M059J (cell line): ENCODE results near the gene POU3F1. TPM values are rescaled to one million over a fixed set of nuclear protein-coding genes. Genes with fewer than 3 reads are reported as not detected.

Experiments
- DNase-seq: peaks from one replicate; pipeline ENCODE4 v3.0.0-alpha.2; 2012; ENCODE audit warnings: low read depth
- total RNA-seq: library from RNA; depleted of rRNA; stranded (reverse); fragments of >200 nt; shearing (Covaris generic); gene quantifications from 2 replicates; pipeline ENCODE4 v1.2.3, GENCODE V29; 2014; rRNA removed

POU3F1 gene
- total RNA-seq = not detected in 2 replicates

DNA sequence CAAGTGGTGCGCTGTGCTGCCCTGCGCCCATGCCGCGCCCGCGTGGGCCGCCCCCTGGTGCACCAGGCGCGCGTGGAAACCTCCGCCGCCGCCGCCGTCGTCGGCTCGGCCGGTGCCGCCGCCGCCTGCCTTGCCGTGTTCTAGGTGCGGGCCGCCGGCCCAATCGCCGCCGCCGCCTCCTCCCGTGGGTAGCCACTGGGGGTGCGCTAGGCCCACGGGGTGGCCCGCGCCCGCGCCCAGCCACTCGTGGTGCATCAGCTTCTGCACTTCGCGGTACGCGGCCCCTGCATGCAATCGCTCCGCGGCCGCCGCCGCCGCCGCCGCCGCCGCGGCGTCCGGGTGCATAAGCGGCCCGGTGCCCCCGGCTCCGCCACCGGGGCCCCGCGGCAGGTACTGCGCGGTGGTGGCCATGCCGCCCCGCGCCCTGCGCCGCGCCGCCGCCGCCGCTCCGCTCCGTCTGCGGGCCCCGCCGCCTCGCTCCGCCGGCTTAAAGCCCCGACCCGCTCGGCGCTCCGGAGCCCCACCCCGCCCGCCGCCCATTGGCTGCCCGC, at the start of gene POU3F1:
POU3F1 (minus strand) TSS at position 461 of the 551 bp plus-strand sequence; CDS start at position 411, 50 bp downstream.
- no peak for DNase-seq

DNA sequence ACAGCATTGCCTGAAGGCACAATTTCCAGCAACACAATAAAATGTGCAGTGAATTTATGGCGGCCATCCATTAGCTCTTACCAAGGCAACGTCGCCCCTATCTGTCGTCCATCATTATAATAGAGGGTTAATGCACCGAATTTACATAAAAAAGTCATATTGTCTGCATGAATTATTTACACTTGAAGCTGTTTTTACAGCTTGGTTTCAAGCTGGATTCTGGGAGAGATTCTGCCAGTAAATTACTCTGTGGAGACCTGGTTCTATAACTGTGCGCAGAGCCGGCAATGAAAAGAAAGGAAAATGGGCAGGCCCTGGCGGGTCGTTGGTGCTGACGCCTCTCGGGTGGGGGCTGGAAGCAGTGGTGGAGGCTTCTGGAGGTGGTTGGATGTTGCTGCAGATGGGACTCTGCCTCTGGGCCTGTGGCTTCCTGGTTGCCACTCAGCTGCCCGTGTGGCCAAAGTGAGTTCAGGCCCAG, 48.9 kb upstream of the POU3F1 start:
- DNase-seq = no peak

DNA sequence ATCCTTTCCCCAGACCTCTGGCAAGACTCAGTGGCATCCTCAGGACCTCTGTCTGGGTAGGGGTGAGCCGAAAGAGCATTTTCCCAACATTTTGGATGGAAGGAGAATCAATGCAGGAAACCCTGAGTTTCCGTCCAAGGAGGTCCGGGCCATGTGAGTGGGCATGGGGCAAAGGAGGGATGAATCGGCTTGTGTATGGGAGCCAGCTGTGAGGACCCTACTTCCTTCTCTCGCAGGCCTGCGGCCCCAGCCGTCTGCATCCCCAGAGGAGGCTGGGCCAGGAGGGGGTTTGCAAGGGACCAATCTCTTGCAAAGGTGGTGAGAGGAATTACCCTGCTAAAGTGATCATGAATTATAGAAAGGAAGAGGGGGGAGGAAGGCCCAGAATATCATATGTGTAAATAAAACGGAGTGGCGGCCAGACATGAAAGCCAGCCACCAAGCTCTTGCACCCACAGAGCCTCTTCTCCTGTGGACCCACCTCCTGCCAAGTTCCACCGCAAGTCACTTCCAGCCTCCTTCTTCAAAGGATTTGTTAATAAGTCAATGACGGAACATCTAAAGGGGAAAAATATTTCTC, 48.2 kb upstream of the POU3F1 start:
- DNase-seq = no peak

DNA sequence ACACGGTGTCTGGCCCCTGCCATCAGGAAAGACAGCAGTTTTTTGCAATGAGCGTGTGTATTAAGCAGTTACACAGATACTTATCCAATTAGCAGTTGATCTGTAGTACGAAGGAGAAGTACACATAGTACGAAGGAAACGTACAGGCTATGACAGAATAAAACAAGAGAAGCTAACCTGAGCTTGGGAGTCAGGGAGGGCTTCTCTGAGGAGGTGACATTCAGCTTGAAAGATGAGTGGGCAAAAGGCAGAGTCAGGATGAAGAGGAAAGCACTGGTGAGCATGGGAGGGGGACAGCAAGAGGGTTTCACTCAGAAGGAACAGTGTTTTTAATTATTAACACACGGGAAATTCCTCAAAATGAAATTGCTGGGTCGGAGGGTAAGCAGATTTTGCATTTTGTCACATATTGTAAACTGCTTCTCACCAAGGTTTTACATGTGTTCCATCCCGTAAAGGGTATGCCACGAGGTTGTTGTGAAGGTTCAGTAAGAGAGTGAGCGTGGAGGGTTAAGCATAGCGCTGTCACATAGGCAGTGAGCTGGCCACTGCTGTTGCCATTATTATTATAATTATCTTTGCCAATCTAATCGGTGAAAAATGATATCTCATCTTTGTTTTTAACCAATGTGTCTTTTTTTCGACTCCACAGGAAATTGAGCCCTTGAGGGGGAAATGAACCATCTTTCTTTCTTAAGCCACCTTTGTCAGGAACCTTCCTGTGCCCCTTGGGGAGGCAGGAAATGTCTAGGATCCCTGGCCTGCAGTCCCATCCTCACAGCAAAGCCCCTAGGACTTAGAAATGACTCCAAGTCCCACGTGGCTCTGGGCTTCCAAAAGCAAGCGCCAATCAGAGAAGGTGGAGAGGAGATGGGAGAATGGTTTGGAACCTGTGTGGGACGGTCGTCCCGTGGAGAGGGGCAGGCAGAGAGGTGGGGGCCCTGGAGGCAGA, 47.3 kb upstream of the POU3F1 start:
- no peak for DNase-seq

DNA sequence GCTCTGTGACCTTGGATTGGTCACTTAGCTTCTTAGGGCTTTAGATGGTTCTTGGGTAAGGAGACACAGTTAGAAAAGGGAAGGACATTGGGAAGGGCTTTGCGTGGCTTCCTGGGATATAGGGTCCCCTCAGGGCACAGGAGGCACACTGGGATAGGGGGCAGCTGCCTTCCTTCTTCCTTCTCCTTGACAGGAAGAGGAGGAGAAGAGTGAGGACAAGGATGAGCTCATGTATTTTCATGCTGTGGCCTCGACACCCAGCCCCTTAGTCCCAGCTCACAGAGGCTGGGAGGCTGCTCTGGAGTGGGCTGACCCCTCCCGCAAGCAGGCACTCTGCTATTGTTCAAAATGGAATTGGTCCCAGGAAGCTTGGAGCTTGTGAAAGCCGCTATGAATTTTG, 45.7 kb upstream of the POU3F1 start:
- DNase-seq = no peak

DNA sequence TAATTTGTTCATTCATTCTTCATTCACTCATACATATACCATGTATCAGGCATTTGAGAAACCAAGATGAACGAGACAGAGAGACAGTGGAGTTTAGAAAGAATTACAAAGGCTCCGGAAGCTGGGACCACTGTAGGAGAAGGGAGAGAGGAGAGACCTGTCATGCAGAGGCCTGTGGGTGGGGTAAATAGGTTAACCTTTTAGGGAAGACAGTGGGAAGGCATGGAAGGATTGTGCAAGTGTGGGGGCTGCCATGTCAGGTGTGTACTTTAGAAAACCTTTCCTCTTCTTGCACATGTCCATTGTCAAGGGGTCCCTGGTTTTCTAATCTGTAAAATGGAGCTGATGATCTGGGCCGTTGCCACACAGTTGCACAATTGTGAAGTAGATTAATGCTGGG, 44.2 kb upstream of the POU3F1 start:
- no peak for DNase-seq

DNA sequence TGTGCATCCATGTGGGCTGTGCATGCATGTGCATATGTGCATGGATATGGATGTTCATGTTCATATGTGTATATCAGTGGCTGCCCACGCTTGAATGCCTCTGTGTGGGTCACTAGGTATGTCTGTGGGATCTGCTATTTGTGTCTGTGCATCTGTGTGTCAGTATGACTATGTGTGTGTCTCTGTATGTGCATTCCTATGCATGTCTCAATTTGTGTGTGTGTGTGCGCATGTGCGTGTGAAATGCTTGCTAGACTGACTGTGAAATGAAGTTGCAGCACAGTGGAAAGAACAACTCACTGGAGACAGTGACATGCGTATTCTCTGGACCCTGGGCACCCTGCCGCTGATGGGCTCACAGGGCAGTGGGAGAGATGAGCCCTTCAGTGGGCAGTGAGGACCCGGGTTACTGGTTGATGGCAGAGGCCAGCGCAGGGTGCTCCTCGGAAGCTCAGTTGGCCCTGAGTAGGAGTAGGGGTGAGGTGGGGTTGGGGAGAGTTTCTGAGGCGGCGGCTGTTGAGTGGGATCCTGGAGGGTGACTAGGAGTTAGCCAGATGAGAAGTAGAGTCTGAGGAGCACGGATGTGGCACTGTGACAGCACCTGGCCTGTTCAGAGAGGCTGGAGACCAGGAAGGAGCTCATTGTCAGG, 43.2 kb upstream of the POU3F1 start:
- DNase-seq = no peak

DNA sequence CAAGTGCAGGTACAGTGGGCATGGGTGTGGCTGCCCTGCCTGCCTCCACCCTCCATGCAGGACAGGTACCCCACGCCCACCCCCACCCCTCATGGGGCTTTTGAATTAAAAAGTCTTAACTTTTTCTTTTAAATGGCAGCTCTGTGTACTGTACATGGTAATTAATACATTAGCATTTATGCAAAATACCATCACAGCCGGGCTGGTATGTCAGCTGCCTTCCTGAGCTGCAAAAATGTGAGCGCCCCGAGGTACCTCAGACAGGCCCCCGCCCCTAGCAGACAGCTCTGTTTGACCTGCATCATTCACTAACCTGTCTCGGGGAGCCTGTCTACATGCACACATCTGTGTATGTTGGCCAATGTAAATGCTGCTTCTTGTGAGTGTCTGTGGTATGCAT, 42.2 kb upstream of the POU3F1 start:
- DNase-seq = no peak

DNA sequence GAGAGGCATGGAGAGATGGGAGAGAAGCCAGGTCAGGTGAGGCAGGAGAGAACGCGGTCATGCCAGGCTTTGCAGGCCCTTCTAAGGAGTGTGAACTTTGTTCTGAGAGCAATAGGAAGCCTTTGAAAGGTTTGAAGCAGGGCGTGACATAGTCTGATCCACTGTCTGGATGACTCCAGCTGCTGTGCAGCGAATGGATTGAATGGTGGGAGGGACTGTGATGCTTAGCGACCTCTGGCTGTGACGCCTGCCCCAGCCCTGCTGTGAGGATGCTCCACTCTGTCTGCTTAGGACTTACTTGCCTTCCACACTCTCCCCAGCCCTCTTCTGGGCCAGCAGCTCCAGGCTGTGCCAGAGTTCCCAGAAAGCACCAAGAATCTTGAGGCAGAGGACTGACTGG, 41.8 kb upstream of the POU3F1 start:
- DNase-seq = no peak

DNA sequence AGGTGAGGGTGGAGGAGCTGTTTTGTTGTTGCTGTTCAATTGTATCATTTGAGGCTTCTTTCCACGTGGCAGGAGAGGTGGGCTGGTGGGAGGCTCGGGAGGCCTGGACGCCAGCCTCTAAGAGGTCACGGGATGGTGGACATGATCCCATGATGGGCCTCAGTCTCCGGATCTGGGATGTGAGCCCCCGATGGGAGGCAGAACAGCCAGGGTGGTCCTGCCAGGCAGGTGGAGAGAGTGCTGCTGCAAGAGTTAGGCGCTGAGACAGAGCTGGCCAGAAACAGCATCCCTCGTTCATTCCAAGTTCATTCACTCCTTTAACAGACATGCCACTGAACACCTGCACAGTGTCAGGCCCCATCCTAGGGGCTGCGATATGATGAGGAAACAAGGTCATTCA, 41.1 kb upstream of the POU3F1 start:
- DNase-seq = no peak

DNA sequence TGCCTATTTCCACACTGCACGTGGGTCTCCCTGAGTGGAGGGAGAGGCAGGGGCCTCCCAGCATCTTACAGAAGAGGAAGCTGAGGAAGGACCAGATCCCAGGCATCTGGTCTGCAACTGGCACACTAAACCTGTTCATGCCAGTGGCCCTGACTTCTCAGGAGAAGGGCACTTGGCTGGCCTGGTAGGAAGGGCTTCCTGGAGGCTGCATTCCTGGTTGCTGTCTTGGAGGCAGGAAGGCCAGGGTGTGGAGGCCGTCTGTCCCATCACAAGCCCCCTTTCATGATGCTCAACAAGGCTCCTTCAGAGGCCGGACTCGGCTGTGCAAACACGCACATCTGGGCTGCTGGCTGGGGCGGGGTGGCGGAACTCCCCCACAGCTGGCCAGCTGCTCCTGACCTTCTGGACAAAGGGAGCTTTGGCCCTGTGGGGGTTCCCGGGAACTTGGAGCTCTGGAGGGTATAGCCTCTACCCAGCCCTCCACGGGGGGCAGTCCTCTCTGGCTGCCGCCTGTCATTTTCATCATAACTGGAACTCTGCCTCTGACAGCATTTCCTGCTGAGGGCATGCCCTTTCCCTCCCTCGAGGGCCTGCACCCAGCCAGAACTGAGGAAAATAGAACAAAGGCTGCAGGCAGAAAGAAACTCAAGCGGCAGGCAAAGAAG, 39.2 kb upstream of the POU3F1 start:
- DNase-seq = no peak

DNA sequence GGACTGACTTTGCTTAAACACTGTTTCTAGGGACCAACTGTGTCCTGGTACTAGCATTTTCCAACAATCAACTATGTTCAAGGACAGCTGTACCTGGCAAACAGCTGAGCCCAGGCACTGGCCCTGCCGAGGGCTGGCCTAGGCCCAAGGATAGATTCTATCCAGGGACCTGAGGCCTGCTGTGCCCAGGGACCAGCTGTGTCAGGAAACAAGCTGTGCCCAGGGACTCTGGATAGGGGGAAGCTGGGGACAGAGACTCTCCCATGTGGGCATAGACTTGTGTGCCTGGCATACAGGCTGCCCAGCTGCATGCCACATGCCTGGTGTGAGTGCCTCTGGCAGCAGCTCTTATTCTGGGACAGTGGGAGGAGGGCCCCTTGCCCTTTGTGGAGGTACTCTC, 38.1 kb upstream of the POU3F1 start:
- DNase-seq = no peak

DNA sequence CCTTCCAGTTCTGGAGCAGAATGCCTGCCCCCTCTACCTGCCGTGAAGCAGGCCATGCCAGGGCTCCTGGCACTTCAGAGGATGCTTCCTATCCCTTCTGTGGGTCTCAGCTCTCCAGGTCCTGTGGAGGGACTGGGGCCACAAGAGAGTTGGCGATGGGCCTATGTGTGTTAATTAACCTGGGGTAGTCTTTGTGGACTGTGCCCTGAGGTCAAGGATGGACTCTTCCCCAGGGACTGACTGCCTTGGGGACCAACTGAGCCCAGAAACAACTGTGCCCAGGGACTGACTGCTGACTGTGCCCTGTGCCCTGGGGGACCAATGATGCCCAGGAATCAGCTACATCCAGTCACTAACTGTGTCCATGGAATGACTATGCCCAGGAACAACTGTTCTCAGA, 37.5 kb upstream of the POU3F1 start:
- no peak for DNase-seq

DNA sequence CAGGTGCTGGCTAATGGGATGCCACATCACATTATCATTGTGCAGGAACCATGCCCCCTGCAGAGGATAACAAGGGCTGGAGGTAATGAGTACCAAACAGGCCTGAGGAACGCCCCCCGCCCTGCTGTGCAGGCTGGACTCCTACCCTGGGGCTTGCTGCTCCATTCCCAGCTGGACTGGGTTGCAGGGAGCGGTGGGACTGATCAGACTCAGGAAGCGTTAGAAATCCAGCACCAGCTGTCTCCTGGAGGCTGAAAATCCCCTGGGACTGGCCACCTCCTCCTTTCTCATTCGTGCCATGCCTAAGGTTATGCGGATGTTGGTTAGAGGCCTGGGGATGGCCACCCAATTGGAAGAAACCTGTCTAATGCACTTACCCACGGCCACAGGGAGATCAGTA, 36.9 kb upstream of the POU3F1 start:
- DNase-seq = no peak

DNA sequence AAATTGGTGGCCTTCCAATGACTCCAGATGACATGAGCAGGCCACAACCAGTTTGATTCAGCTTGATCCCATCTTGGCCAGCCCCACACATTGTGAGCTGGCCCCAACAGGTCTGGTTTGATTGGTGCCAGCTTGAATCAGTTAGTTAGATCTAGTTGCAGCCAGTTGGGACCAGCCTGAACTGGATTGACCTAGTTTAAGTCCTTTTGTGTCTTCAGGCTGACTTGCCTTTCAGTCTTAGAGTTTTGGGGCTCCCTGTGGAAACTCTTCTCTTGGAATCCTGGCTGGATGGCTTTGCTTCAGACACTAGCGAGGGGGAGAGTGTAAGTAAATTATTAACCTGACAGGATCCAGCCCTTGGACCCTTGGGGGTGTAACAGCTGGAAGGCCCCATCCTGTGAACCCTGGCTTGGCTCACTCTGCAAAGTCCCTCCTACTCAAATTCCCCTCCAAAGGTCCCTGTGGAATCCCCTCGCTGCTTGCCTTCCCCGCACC, 36.2 kb upstream of the POU3F1 start:
- DNase-seq = no peak

DNA sequence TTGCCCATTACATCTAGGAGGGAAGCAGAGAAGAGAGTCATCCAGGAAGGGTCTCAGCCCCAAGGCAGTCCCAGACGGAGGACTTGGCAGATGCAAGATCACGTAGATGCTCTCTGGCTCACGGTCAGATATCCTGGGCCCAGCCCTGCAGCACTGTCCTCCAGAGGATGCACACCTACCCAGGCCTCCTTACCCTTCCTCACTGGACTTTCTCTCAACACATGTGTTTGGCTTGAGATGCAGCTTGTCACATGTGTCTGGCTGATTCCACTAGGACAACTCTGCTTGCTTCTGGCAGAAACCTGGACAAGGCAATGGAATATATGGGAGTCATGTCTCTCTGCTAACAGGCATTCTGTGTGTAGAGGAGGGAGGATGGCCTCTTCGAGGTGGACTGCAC, 32.4 kb upstream of the POU3F1 start:
- DNase-seq = no peak

DNA sequence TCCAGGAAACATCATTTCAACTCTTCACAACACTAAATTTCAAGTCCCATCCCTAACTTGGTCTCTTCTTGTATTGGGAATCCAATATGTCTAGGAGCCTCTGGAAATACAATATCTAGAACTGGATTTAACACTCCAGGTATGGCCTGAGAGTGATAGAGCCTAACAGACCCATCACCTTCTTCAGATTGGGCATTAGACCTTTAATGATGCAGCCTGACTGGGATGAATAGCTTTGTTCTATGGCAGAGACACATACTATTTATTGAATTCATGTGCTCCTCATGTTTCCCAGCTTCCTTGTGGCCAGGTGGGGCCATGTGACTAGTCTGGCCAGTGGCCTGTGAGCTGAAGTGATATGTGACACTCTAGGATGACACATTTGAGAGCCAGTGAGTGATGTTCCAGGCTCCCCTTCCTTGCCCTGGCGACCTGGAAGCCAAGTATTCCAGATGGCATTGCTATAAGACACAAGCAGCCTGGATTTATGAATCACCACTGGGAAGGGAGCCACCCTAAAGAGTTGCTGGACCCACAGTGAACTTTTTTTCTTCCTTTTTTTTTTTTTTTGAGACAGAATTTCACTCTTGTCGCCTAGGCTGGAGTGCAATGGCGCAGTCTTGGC, 31.0 kb upstream of the POU3F1 start:
- peak; percentile 43 for DNase-seq

DNA sequence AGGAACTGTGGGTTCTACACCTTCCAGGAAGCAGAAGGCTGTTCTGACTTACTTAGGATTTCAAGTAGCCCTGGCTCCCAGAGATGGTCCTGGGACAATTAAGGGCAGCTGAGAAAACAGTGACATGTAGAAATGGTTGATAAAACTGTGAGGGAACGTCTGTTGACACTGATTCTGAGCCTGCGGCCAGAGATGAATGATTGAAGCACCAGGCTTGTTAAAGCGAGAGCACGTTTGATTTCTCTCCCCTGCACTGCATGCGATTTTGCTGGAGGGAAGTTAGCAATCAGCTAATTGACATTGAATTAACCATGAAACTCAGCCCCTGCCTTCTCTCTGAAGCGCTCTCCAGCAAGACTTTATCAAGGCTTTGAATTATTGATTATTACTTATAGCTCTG, 29.9 kb upstream of the POU3F1 start:
- DNase-seq = no peak

DNA sequence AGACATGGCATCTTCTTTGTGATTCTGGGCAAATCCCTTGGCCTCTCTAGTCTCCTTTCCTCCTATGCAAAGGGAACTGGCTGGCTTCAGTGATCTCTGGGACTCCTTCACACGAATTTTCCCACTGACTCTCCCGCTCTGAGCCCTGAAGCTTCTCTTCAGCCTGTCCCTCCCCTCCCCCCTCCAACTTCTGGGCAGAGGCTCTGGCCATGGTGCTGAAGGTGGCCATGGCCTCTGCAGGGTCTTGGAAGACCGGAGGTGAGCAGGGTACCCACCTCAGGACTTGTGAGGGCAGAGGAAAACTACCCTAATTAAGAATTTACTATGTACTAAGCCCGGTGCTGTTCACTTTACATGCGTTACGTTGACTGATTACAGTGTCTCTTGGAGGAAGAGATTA, 29.4 kb upstream of the POU3F1 start:
- peak; percentile 25 for DNase-seq

DNA sequence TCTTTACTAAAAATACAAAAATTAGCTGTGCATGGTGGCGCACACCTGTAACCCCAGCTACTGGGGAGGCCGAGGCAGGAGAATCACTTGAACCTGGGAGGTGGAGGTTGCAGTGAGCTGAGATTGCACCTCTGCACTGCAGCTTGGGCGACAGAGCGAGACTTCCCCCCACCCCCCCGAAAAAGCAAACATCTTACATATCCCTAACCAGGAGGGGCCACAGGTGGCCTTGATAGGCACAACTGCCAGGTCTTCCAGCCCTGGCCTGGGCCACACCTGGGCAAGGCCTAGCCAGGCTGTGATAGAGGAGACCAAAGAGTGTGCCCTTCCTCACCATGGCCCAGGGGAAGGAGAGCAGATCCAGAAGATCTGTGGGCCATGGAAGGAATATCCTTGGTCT, 28.6 kb upstream of the POU3F1 start:
- no peak for DNase-seq

DNA sequence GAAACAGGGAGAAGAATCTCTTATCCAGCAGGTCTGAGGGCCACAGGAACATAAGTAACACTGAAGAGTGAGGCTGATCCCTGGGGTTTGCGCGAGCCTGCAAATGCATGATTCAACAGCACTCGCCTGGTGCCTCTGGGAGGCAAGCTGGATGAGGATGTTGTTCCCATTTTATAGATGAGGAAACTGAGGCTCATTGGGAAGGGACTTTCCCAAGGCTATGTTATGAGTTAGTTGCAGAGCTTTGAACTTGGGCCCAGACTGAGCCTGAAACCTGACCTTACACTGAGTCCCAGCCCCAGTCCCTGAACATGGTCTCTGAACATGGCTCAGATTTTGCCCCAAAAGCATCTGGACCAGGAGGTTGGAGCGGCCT, 27.7 kb upstream of the POU3F1 start:
- no peak for DNase-seq
